K562 (cell line): ENCODE data around the gene HEATR9. TPM values are rescaled to one million over a fixed set of nuclear protein-coding genes. Genes with fewer than 3 reads are reported as not detected.

Experiments
- ATAC-seq: fragments of 200-7000 bp; cut with Tn5 transposase; 3 replicates; pipeline ENCODE4 v1.9.1; 2020; ENCODE audit warnings: moderate library complexity
- BruUV-seq: library from RNA; stranded (reverse); fragments of 400-500 nt; replicated peaks from 2 replicates; lab custom pipeline; 2021; lab: Mats Ljungman, UMichigan
- CTCF ChIA-PET: fragments of 300-600 bp; formaldehyde crosslinking; extraction: SDS; loops from one replicate; lab custom pipeline; 2021; ENCODE audit warnings: low intra/inter-chr PET ratio; lab: Yijun Ruan, JAX
- POLR2A ChIA-PET: fragments of 300-600, 350-650 bp; sonication (Branson Sonifier 250); formaldehyde crosslinking; extraction: SDS; loops from one replicate; lab custom pipeline; 2021; ENCODE audit warnings: antibody characterized with exemption, inconsistent platforms; lab: Yijun Ruan, JAX
- DNase-seq, 4 experiments: peaks; one replicate each; pipeline versions ENCODE4 v3.0.0 to v3.0.0-alpha.2; 2011 to 2018; ENCODE audit warnings: low spot score in 3 of 4, mixed read lengths in 3 of 4; ENCODE audit errors: extremely low read depth in 1 of 4
- FAIRE-seq: peaks from 2 replicates; lab custom pipeline; 2011; peaks lifted over from hg19 to GRCh38; lab: Jason Lieb, UNC
- H2AFZ ChIP-seq: 2 replicates; pipeline ENCODE4 v1.6.0; 2011; ENCODE audit warnings: low read depth, low read length, control low read depth, inconsistent platforms
- H3K27ac ChIP-seq: fragments of 200-600 bp; 3 replicates; pipeline ENCODE4 v1.8.0; 2011; ENCODE audit warnings: low read depth, mild to moderate bottlenecking, control low read depth, inconsistent platforms, low read length, moderate library complexity, mixed read lengths; ENCODE audit errors: extremely low read depth
- H3K27me3 ChIP-seq, 2 experiments: fragments of 300-600 bp in 1 of 2; 2 replicates in 1 of 2; 3 replicates in 1 of 2; pipeline versions ENCODE4 v1.6.0 to v1.8.0; 2011; ENCODE audit warnings: inconsistent platforms in 2 of 2, low read length in 2 of 2, mild to moderate bottlenecking in 1 of 2, mixed read lengths in 1 of 2, moderate library complexity in 1 of 2; ENCODE audit not compliant: control insufficient read depth in 2 of 2, insufficient read depth in 2 of 2
- H3K36me3 ChIP-seq: fragments of 300-600 bp; 3 replicates; pipeline ENCODE4 v1.8.0; 2011; ENCODE audit warnings: mild to moderate bottlenecking, low read length, inconsistent platforms; ENCODE audit not compliant: control insufficient read depth, insufficient read depth
- H3K4me1 ChIP-seq, 2 experiments: fragments of 200-600 bp in 1 of 2; replicated peaks in 1 of 2; 2 replicates in 1 of 2; 3 replicates in 1 of 2; pipeline versions ENCODE4 v1.5.1 to v1.8.0; 2011; ENCODE audit warnings: inconsistent platforms in 2 of 2, low read length in 2 of 2, mild to moderate bottlenecking in 1 of 2, mixed read lengths in 1 of 2, moderate library complexity in 1 of 2; ENCODE audit not compliant: control insufficient read depth in 2 of 2, insufficient read depth in 2 of 2
- H3K4me2 ChIP-seq: 2 replicates; pipeline ENCODE4 v1.6.1; 2011; ENCODE audit warnings: low read length, control low read depth, inconsistent platforms, mixed read lengths; ENCODE audit not compliant: insufficient read depth
- H3K4me3 ChIP-seq: fragments of 200-600 bp; sonication (generic), shearing (Covaris generic); 2 replicates; pipeline ENCODE4 v1.5.1; 2016; ENCODE audit warnings: control low read depth, inconsistent platforms
- H3K79me2 ChIP-seq: fragments of 200-600 bp; 3 replicates; pipeline ENCODE4 v1.8.0; 2011; ENCODE audit warnings: low read length, inconsistent platforms; ENCODE audit not compliant: control insufficient read depth, insufficient read depth
- H3K9ac ChIP-seq, 2 experiments: 2 replicates each; pipeline versions ENCODE4 v1.6.0 to v1.6.1; 2011; ENCODE audit warnings: low read depth in 2 of 2, low read length in 2 of 2, control low read depth in 1 of 2, inconsistent platforms in 1 of 2, mild to moderate bottlenecking in 1 of 2, mixed read lengths in 1 of 2; ENCODE audit not compliant: insufficient read depth in 1 of 2
- H3K9me1 ChIP-seq: one replicate; pipeline ENCODE4 v1.6.0; 2011; ENCODE audit warnings: inconsistent platforms, mild to moderate bottlenecking, low read length, moderate library complexity; ENCODE audit not compliant: control insufficient read depth, insufficient read depth
- H3K9me3 ChIP-seq: replicated peaks from 2 replicates; pipeline ENCODE4 v1.5.1; 2011; ENCODE audit warnings: low read depth, low read length, inconsistent platforms; ENCODE audit not compliant: control insufficient read depth, insufficient read depth
- H4K20me1 ChIP-seq: replicated peaks from 2 replicates; pipeline ENCODE4 v1.6.1; 2011; ENCODE audit warnings: low read length, inconsistent platforms, mixed read lengths; ENCODE audit not compliant: control insufficient read depth, insufficient read depth
- DPF2 ChIP-seq: fragments of 450-650 bp; IDR thresholded peaks from 2 replicates; pipeline ENCODE4 v1.6.1; 2016
- KDM2B ChIP-seq: fragments of 250-450 bp; sonication (Bioruptor Pico); IDR thresholded peaks from 2 replicates; pipeline ENCODE4 v1.8.0; 2021; ENCODE audit warnings: mild to moderate bottlenecking, moderate library complexity
- NR3C1 ChIP-seq: sonication (generic); formaldehyde crosslinking; IDR thresholded peaks from 2 replicates; pipeline ENCODE4 v1.8.1; 2022; ENCODE audit warnings: missing genetic modification reagents
- SMARCA5 ChIP-seq: fragments of 450-650 bp; IDR thresholded peaks from 2 replicates; pipeline ENCODE4 v1.6.1; 2016
- SPI1 ChIP-seq: IDR thresholded peaks from 2 replicates; pipeline ENCODE4 v1.6.1; 2011; ENCODE audit warnings: low read depth, low read length, control low read depth, borderline replicate concordance
- ZNF140 ChIP-seq: fragments of 250-450 bp; sonication (Bioruptor Pico); IDR thresholded peaks from 2 replicates; pipeline ENCODE4 v1.8.0; 2021; ENCODE audit warnings: moderate library complexity, mild to moderate bottlenecking, inconsistent platforms
- ZNF24 ChIP-seq: fragments of 450-650 bp; IDR thresholded peaks from 2 replicates; pipeline ENCODE4 v1.6.1; 2016
- WGBS: fragments of 100-300 bp; shearing (Covaris generic); methylation state at CpG from one replicate; pipeline ENCODE4 v1.1.6; 2016; ENCODE audit warnings: low coverage, mixed read lengths; ENCODE audit not compliant: insufficient coverage; ENCODE audit errors: missing lambda C conversion rate; 5-methylcytosine and 5-hydroxymethylcytosine counted together
- in situ Hi-C: fragments of 300-500 bp; cut with MboI; formaldehyde crosslinking; loops from 4 replicates; pipeline ENCODE4 v1.15.0; 2018; ENCODE audit warnings: inconsistent platforms, mixed read lengths
- intact Hi-C: fragments of 100-400 bp; cut with micrococcal nuclease; formaldehyde crosslinking; loops from 2 replicates; pipeline ENCODE4 v1.14.2; 2022
- polyA plus RNA-seq, 8 experiments: library from polyadenylated mRNA; depleted of rRNA in 4 of 8; stranded (reverse) in 5 of 8; unstranded in 3 of 8; fragments of >200 nt; fragmentation: Nextera tagmentation in 2 of 8; fragmentation: Illumina TruSeq in 1 of 8; extraction: Ambion mirVana in 2 of 8; extraction: Trizol in 1 of 8; gene quantifications; 2 replicates each; pipeline versions ENCODE4 v1.2.1 to v1.2.3, GENCODE V29; 2011 to 2014; ENCODE audit warnings: inconsistent platforms in 1 of 8, missing spikeins in 1 of 8
- total RNA-seq, 7 experiments: library from RNA; depleted of rRNA in 6 of 7; stranded (reverse); fragments of >200 nt in 6 of 7; fragmentation: Illumina TruSeq in 2 of 7; extraction: Trizol in 2 of 7; gene quantifications; 2 replicates each; pipeline versions ENCODE4 v1.2.1 to v1.2.3, GENCODE V29; 2011 to 2021; ENCODE audit warnings: low replicate concordance in 1 of 7

Gene HEATR9
- total and polyA plus RNA-seq, 9 of the 15 experiments (the other 6 are each of a cell fraction or from before 2014, with no cell fraction given), result not detected

- no peak for TF ChIP-seq ZNF140
Measured at GRCh38 chr17:35876534-35876933, 7.8 kb upstream of the HEATR9 start (continued).

GRCh38 chr17:35875800-35876139 lies 7.1 kb upstream of the HEATR9 start:
- DNase-seq (no peak), ATAC-seq (no peak)
- Histone ChIP-seq H3K79me2 (no peaks in the 10 kb centered on the region), H3K27me3 (no peaks in the 10 kb centered on the region), H3K9ac (no peak overlapping the region)
- BruUV-seq, result no TSS peak
- CTCF ChIA-PET, result no interaction called here
- TF ChIP-seq KDM2B (CRISPR knock-in tag), result no peak
- no peak for TF ChIP-seq SMARCA5
- TF ChIP-seq DPF2, result no peak
- 0 out of 2 replicates have a peak, but pooled peaks have one; percentile 11 for TF ChIP-seq SPI1
- TF ChIP-seq NR3C1, result no peak
- TF ChIP-seq ZNF24, result 0 out of 2 replicates have a peak, but pooled peaks have one; percentile 67
- TF ChIP-seq, all 486 proteins: peak for 2
- Histone ChIP-seq H3K4me3 (no peak overlapping the region), H3K9me3 (no peaks in the 10 kb centered on the region), H3K4me2 (no peak overlapping the region), H3K36me3 (no peaks in the 10 kb centered on the region), H2AFZ (peak overlapping the region; percentile 44; the same call in 1 of the 2 replicates), H3K9me1 (no peaks in the 10 kb centered on the region), H3K27ac (no peak overlapping the region), H4K20me1 (no peaks in the 10 kb centered on the region), H3K4me1 (peaks cover 4 to 12% of the 10 kb centered on the region in 2 experiments; a peak in 4 of 5 replicates)
- intact Hi-C loops (no loop called here), in situ Hi-C loops (no loop called here)
- POLR2A ChIA-PET, result interaction anchor here (1.0 to 2.2 kb wide), 7 partner anchors 10 to 66 kb away, joined by 3 to 7 read pairs (median 3); partner anchors contain the start of gene TAF15
- 66% methylated on average over 3 of the region's 3 CpGs for WGBS
- FAIRE-seq, result no peak
